Measurements from ENCODE around the gene STAM.

- TF ChIP-seq CTCF (conservative IDR thresholded peaks at IDR 0.05) (no peak), EZH2 (IDR thresholded peaks at IDR 0.05; ENCODE audit: low read depth) (no peak)
Measured at GRCh38 chr10:17685233-17685840, 41.4 kb downstream of the STAM start.
